IPS DF 6.9 (cell line): ENCODE data around the gene MAP7D3.

ENCODE experiments used
- DNase-seq: peaks from one replicate; pipeline ENCODE4 v3.0.0-alpha.2; 2013; ENCODE audit warnings: low read depth, low spot score
- H3K27ac ChIP-seq: one replicate; pipeline ENCODE4 v1.5.1; 2013; ENCODE audit warnings: low read length, control low read depth
- H3K27me3 ChIP-seq: 2 replicates; pipeline ENCODE4 v1.6.1; 2013; ENCODE audit warnings: mild to moderate bottlenecking, low read length; ENCODE audit not compliant: control insufficient read depth, insufficient read depth
- H3K36me3 ChIP-seq: 2 replicates; pipeline ENCODE4 v1.6.1; 2013; ENCODE audit warnings: low read length; ENCODE audit not compliant: control insufficient read depth, insufficient read depth
- H3K4me1 ChIP-seq: 2 replicates; pipeline ENCODE4 v1.6.1; 2013; ENCODE audit warnings: low read length; ENCODE audit not compliant: control insufficient read depth, insufficient read depth
- H3K4me3 ChIP-seq: 2 replicates; pipeline ENCODE4 v1.5.1; 2013; ENCODE audit warnings: mild to moderate bottlenecking, low read length
- H3K9me3 ChIP-seq: 2 replicates; pipeline ENCODE4 v1.6.1; 2013; ENCODE audit warnings: low read length, inconsistent platforms; ENCODE audit not compliant: control insufficient read depth, insufficient read depth
- WGBS: extraction: QIAGEN DNeasy Blood & Tissue Kit; methylation state at CpG from one replicate; pipeline ENCODE4 v1.1.7; 2013; ENCODE audit warnings: mixed read lengths, missing lambda C conversion rate; ENCODE audit not compliant: insufficient read length, insufficient coverage; 5-methylcytosine and 5-hydroxymethylcytosine counted together

Gene MAP7D3

DNA sequence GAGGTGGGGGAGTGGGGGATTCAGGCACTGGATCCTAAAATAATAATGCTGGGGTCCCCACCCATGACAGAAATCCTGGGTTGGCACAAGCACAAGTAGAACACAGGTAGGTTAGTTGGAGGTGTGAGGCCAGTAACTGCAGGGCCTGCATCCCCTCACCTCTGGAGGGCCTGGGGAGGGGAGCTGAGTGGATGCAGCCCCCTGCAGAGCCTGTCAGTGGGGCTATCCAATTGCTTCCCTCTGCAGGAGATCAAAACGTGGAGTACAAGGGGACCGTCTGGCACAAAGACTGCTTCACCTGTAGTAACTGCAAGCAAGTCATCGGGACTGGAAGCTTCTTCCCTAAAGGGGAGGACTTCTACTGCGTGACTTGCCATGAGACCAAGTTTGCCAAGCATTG, 43.7 kb downstream of the MAP7D3 start:
- H3K27me3 ChIP-seq, result no peaks in the 10 kb centered on the region
- WGBS, result no CpG with 5 or more reads among the region's 4 CpGs
- peaks cover 3% of the 10 kb centered on the region; the same call in 1 of the 2 replicates for H3K4me1 ChIP-seq
- DNase-seq, result no peak
- H3K36me3 ChIP-seq, result no peaks in the 10 kb centered on the region
- no peak overlapping the region for H3K4me3 ChIP-seq
- H3K27ac ChIP-seq, result no peak overlapping the region
- H3K9me3 ChIP-seq, result no peaks in the 10 kb centered on the region

DNA sequence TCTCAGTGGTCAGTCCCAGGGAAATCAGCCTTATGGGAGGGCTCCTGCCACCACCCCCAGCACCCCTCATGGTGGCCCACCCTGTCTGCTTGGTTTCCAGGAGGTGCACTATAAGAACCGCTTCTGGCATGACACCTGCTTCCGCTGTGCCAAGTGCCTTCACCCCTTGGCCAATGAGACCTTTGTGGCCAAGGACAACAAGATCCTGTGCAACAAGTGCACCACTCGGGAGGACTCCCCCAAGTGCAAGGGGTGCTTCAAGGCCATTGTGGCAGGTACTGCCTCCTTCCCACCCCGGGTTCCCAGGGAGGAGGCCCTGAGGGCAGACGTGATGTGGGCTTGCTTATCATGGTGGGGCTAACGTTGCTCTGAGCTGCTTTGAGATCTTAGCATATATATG, 44.3 kb downstream of the MAP7D3 start:
- H3K27me3 ChIP-seq, result no peaks in the 10 kb centered on the region
- peaks cover 3% of the 10 kb centered on the region; the same call in 1 of the 2 replicates for H3K4me1 ChIP-seq
- H3K9me3 ChIP-seq, result no peaks in the 10 kb centered on the region
- no peaks in the 10 kb centered on the region for H3K36me3 ChIP-seq
- no peak for DNase-seq
- no CpG with 5 or more reads among the region's 6 CpGs for WGBS
- H3K27ac ChIP-seq, result no peak overlapping the region
- no peak overlapping the region for H3K4me3 ChIP-seq

DNA sequence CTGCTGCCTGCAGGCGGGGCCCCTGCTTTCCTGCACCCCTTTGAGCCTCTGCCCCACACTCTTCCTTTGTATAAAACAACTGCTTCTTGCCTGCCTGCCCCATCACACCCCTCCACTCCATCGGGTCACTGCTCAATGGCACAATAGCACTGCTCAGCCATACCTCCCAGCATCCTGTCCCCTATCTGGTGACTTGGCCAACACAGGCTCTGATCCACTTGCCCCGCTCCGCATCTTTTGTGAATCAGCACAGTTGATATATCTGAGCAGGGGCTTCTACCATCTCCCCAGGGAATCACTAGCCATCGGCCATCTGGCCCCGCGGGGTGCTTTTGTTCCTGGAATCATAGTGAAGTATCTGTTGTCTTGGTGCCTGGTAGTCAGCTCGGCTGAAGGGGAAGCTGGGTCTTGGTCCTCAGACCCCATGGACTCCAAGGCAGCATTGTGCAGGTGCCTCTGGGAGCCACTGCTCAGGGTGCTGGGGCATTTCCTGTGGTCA, 45.3 kb downstream of the MAP7D3 start:
- no CpG with 5 or more reads among the region's 8 CpGs for WGBS
- no peak for DNase-seq
- H3K27me3 ChIP-seq, result no peaks in the 10 kb centered on the region
- H3K4me1 ChIP-seq, result peaks cover 3% of the 10 kb centered on the region; the same call in 1 of the 2 replicates
- no peaks in the 10 kb centered on the region for H3K36me3 ChIP-seq
- H3K4me3 ChIP-seq, result no peak overlapping the region
- no peak overlapping the region for H3K27ac ChIP-seq
- H3K9me3 ChIP-seq, result no peaks in the 10 kb centered on the region

DNA sequence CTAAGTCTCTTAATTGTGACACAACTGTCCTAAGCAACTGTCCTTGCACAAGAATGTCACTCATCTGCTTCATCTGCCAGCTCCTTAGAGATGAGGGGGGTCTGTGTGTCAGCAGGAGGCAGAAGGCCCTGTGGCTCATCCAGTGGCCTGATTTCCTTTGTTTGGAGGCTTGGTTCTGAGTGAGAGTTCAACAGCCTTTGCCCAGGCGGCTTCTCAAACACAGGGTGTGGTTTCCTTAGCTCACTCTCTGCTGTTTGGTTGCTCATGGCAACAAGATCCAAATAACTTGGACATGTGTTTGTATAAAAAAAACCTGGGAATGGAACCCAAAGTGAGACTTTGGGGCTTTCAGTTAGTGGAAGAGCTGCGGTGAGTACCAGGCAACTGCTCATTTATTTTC, 46.6 kb downstream of the MAP7D3 start:
- H3K4me1 ChIP-seq, result peaks cover 3% of the 10 kb centered on the region; the same call in 1 of the 2 replicates
- H3K9me3 ChIP-seq, result no peaks in the 10 kb centered on the region
- H3K36me3 ChIP-seq, result no peaks in the 10 kb centered on the region
- H3K27ac ChIP-seq, result no peak overlapping the region
- DNase-seq, result no peak
- no peak overlapping the region for H3K4me3 ChIP-seq
- H3K27me3 ChIP-seq, result no peaks in the 10 kb centered on the region
- no CpG with 5 or more reads among the region's 2 CpGs for WGBS

DNA sequence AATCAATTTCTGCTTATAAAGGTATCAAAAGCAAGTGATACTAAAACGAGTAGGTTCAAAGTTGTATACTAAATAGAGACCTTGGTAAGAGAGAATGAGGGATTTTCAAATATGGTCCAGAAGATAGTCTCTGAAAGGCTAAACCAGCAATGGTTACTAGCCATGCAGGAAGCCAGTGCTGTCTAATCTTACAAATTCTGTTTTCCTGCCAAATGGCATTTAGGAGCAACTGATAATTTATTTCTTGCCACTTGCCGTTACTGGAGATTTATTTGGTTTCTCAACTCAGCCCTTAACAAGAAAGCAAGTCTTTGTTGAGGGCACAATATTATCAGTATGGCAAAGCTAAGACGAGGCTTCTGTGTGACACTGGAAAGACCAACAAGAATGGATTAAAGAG, 47.2 kb downstream of the MAP7D3 start:
- Histone ChIP-seq H3K36me3 (no peaks in the 10 kb centered on the region), H3K4me3 (no peak overlapping the region), H3K9me3 (no peaks in the 10 kb centered on the region), H3K27me3 (no peaks in the 10 kb centered on the region), H3K4me1 (peaks cover 3% of the 10 kb centered on the region; the same call in 1 of the 2 replicates), H3K27ac (no peak overlapping the region)
- DNase-seq, result no peak
- no CpG with 5 or more reads among the region's 3 CpGs for WGBS

DNA sequence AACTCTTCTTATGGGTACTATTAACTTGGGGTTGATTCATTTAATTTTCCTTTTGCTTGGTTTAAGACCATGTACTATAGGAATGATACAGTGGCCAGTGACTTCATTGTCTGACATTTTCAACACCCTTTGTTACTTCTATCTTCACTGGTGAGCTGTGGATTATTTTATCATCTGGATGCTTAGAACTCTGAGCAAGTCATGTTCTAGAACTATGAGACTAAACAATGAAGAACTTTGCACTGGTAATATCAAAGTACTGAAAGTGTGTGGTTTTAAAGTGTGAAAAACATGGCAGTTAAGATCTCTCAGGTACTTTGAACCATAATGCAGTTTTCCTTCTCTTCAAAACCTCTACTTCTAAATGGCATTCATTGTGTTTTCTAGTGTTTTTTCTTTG, 47.8 kb downstream of the MAP7D3 start:
- no peaks in the 10 kb centered on the region for H3K36me3 ChIP-seq
- no peaks in the 10 kb centered on the region for H3K27me3 ChIP-seq
- peaks cover 3% of the 10 kb centered on the region; the same call in 1 of the 2 replicates for H3K4me1 ChIP-seq
- no peak overlapping the region for H3K27ac ChIP-seq
- no peaks in the 10 kb centered on the region for H3K9me3 ChIP-seq
- H3K4me3 ChIP-seq, result no peak overlapping the region
- no peak for DNase-seq

DNA sequence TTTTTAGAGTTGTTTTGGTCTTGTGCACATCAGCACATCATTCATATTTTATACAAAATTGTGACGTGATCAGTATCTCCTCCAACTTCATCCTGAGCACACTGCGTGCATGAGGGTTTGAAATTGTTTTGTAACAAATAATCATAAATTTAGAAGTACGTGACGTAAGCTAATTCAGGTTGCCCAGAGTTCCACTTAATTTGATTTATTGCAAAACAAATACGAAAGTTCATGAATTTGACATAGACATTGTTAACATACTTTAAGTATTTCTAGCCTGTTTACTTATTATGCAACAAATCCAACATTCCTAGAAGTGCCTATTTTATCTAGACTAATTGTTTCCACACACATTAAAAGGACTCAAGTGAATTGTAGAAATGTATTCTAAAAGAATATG, 48.3 kb downstream of the MAP7D3 start:
- no CpG with 5 or more reads among the region's 5 CpGs for WGBS
- H3K9me3 ChIP-seq, result no peaks in the 10 kb centered on the region
- H3K27me3 ChIP-seq, result no peaks in the 10 kb centered on the region
- no peak overlapping the region for H3K27ac ChIP-seq
- H3K36me3 ChIP-seq, result no peaks in the 10 kb centered on the region
- peaks cover 2% of the 10 kb centered on the region; the same call in 1 of the 2 replicates for H3K4me1 ChIP-seq
- no peak overlapping the region for H3K4me3 ChIP-seq
- no peak for DNase-seq

DNA sequence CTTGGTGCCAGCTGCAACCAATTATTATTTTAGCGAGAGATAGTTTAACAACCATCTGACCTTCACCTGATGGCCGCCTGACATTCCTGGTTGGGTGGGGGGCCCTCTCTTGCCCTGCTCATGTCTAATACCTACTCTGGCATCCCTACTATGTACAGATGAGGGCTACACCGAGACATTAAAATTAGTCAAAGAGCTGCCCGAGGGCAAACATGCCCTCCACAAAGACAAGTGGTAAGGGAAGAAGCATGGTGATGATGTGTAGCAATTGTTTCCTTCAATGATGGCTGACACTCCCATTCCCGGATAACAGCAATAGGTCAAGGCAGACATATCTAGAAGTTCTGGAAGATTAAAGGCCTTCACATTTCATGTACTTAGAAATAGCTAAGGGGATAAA, 49.6 kb downstream of the MAP7D3 start:
- H3K4me1 ChIP-seq, result peaks cover 2% of the 10 kb centered on the region; the same call in 1 of the 2 replicates
- no CpG with 5 or more reads among the region's 5 CpGs for WGBS
- no peak for DNase-seq

DNA sequence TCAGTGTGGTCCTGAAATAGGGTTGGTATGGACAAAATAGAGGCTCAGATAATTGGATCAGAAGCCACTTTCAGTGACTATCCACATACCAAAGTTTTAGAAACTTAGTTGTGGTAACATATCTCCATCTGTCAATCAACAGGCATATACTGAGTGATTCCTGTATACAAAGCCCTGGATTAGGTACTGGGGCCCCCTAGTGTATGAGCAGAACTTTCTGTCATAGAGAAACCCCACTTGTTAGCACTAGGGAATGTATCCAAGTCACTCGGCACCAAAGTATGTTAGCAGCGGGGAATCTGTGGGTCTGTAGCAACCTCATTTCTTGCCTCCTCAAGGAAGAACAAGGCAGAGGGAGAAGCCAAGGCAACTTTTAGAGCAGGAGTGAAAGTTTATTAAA, 50.7 kb downstream of the MAP7D3 start:
- no CpG with 5 or more reads among the region's 2 CpGs for WGBS
- no peak for DNase-seq
- Histone ChIP-seq H3K9me3 (no peaks in the 10 kb centered on the region), H3K27ac (no peak overlapping the region), H3K4me3 (no peak overlapping the region), H3K4me1 (no peaks in the 10 kb centered on the region), H3K36me3 (no peaks in the 10 kb centered on the region), H3K27me3 (no peaks in the 10 kb centered on the region)

More for the DNA sequence above, 49.6 kb downstream of the MAP7D3 start:
- no peak overlapping the region for H3K4me3 ChIP-seq
- H3K27me3 ChIP-seq, result no peaks in the 10 kb centered on the region
- H3K27ac ChIP-seq, result no peak overlapping the region
- no peaks in the 10 kb centered on the region for H3K36me3 ChIP-seq
- H3K9me3 ChIP-seq, result no peaks in the 10 kb centered on the region

DNA sequence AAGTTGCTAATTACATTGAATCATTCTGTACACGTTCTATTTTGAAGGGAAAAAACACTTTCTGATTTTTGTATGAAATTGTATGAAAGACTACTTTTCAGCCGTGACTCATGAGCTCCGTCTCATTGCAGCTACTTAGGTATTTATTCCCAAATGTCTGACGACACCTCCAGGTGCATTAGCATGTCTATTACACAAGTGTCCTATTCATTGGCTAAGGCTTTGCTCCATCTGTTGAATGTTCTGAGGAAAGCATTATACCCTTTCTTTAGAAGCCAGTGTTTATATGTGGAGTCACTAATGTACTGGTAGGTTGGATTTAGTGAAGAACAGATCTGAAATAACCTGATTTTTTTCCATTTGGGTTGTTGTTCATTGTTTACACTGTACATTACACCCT, 51.8 kb downstream of the MAP7D3 start:
- H3K27me3 ChIP-seq, result no peaks in the 10 kb centered on the region
- no peak overlapping the region for H3K27ac ChIP-seq
- H3K9me3 ChIP-seq, result no peaks in the 10 kb centered on the region
- H3K4me3 ChIP-seq, result no peak overlapping the region
- no peaks in the 10 kb centered on the region for H3K4me1 ChIP-seq
- WGBS, result no CpG with 5 or more reads among the region's 4 CpGs
- no peaks in the 10 kb centered on the region for H3K36me3 ChIP-seq
- no peak for DNase-seq

DNA sequence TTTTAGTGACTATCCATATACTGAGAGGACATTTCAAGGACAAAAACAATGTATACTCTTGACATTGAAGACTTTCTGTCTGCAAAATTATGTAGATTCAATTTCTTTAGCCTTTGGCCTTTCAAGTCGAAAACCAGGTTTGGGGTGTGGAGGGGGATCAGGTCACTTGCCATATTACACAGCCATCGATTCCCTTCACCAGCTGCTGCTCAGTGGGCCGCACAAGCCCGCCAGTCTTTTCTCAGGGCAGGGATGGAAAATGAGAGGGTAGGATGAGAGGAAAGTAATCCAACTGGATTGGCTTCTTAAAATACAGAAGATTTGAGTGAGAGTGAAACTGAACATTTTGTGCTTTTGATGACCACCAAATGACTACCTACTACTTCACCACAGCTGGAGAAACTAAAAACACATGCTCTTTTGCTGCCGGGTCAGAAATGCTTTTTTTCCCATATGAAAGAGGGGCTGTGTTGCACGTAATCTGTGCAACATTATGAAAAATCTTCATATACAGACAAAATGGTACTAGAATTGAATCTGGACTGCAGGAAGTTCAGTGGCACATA, 52.4 kb downstream of the MAP7D3 start:
- no CpG with 5 or more reads among the region's 6 CpGs for WGBS
- no peak for DNase-seq
- H3K36me3 ChIP-seq, result no peaks in the 10 kb centered on the region
- H3K27me3 ChIP-seq, result no peaks in the 10 kb centered on the region
- no peak overlapping the region for H3K4me3 ChIP-seq
- H3K27ac ChIP-seq, result no peak overlapping the region
- no peaks in the 10 kb centered on the region for H3K9me3 ChIP-seq
- no peaks in the 10 kb centered on the region for H3K4me1 ChIP-seq
